K562 (cell line): ENCODE results near the gene ZNF785. TPM values are rescaled to one million over a fixed set of nuclear protein-coding genes. Genes with fewer than 3 reads are reported as not detected.
A peak's percentile ranks its signal among the peaks of the same experiment; 100 is the strongest.

Experiments used
- CTBP1 ChIP-seq: fragments of 450-650 bp; IDR thresholded peaks from 2 replicates; pipeline ENCODE4 v1.6.1; 2016; ENCODE audit warnings: borderline replicate concordance
- EGR1 ChIP-seq: fragments of 450-650 bp; conservative IDR thresholded peaks from 2 replicates; pipeline ENCODE4 v1.6.1; 2017; ENCODE audit warnings: mild to moderate bottlenecking
- FOXJ2 ChIP-seq: fragments of 200-800 bp; sonication (Bioruptor generic); IDR thresholded peaks from 2 replicates; pipeline ENCODE4 v1.6.1; 2016; ENCODE audit warnings: missing genetic modification characterization, missing compliant biosample characterization
- FOXK1 ChIP-seq: sonication (generic); formaldehyde crosslinking; IDR thresholded peaks from 2 replicates; pipeline ENCODE4 v1.8.0; 2022; ENCODE audit warnings: missing genetic modification reagents, mild to moderate bottlenecking, borderline replicate concordance
- FOXM1 ChIP-seq, 2 experiments: fragments of 450-650 bp in 1 of 2; sonication (generic) in 1 of 2; formaldehyde crosslinking in 1 of 2; IDR thresholded peaks; 2 replicates each; pipeline versions ENCODE4 v1.6.1 to v1.9.0; 2017 to 2022; ENCODE audit warnings: low read depth in 2 of 2, mild to moderate bottlenecking in 2 of 2, missing genetic modification reagents in 1 of 2, moderate library complexity in 1 of 2
- HDAC1 ChIP-seq, 2 experiments: fragments of 450-650 bp; IDR thresholded peaks; 2 replicates each; pipeline ENCODE4 v1.6.1; 2016 to 2017; ENCODE audit warnings: inconsistent platforms in 1 of 2, mild to moderate bottlenecking in 1 of 2, moderate library complexity in 1 of 2
- KAT7 ChIP-seq: sonication (generic); formaldehyde crosslinking; IDR thresholded peaks from 2 replicates; pipeline ENCODE4 v1.8.0; 2022; ENCODE audit warnings: missing genetic modification reagents, mild to moderate bottlenecking, borderline replicate concordance
- KDM1A ChIP-seq, 2 experiments: fragments of 450-650 bp; IDR thresholded peaks; 2 replicates each; pipeline ENCODE4 v1.6.1; 2016; ENCODE audit warnings: mild to moderate bottlenecking in 2 of 2
- L3MBTL2 ChIP-seq: fragments of 450-650 bp; IDR thresholded peaks from 2 replicates; pipeline ENCODE4 v1.6.1; 2016; ENCODE audit warnings: mild to moderate bottlenecking, moderate library complexity
- NFE2 ChIP-seq: IDR thresholded peaks from 2 replicates; pipeline ENCODE4 v1.6.1; 2014; ENCODE audit warnings: antibody characterized with exemption, low read depth
- NR4A1 ChIP-seq, 2 experiments: fragments of 250-450 bp in 1 of 2; fragments of 450-650 bp in 1 of 2; sonication (Bioruptor Pico) in 1 of 2; IDR thresholded peaks; 2 replicates each; pipeline versions ENCODE4 v1.4.0 to v1.6.1; 2016 to 2020; ENCODE audit warnings: mild to moderate bottlenecking in 2 of 2, missing compliant biosample characterization in 1 of 2, missing genetic modification characterization in 1 of 2, moderate library complexity in 1 of 2
- RBM34 ChIP-seq: fragments of 200-400 bp; formaldehyde crosslinking; IDR thresholded peaks from 2 replicates; pipeline ENCODE4 v1.6.1; 2018; ENCODE audit warnings: low read length, borderline replicate concordance; ENCODE audit not compliant: insufficient read depth
- SMARCC2 ChIP-seq: fragments of 450-650 bp; IDR thresholded peaks from 2 replicates; pipeline ENCODE4 v1.6.1; 2017; ENCODE audit warnings: antibody characterized with exemption, moderate library complexity, mild to moderate bottlenecking, low read depth
- SPI1 ChIP-seq: IDR thresholded peaks from 2 replicates; pipeline ENCODE4 v1.6.1; 2011; ENCODE audit warnings: low read depth, low read length, control low read depth, borderline replicate concordance
- SRF ChIP-seq, 2 experiments: fragments of 250-450, 450-650 bp in 1 of 2; sonication (Bioruptor Pico) in 1 of 2; sonication (generic) in 1 of 2; formaldehyde crosslinking; IDR thresholded peaks; 2 replicates each; pipeline versions ENCODE4 v1.5.0 to v1.5.1; 2020 to 2022; ENCODE audit warnings: mild to moderate bottlenecking in 1 of 2, missing genetic modification reagents in 1 of 2
- SUPT5H ChIP-seq: fragments of 450-650 bp; IDR thresholded peaks from 2 replicates; pipeline ENCODE4 v1.6.1; 2016
- TEAD4 ChIP-seq, 2 experiments: sonication (generic) in 1 of 2; formaldehyde crosslinking in 1 of 2; IDR thresholded peaks; 2 replicates each; pipeline versions ENCODE4 v1.6.1 to v1.8.0; 2012 to 2022; ENCODE audit warnings: borderline replicate concordance in 1 of 2, inconsistent platforms in 1 of 2, low read length in 1 of 2, mild to moderate bottlenecking in 1 of 2, missing genetic modification reagents in 1 of 2
- ZNF124 ChIP-seq: sonication (generic); formaldehyde crosslinking; IDR thresholded peaks from 2 replicates; pipeline ENCODE4 v1.8.1; 2022; ENCODE audit warnings: missing genetic modification reagents
- ZNF175 ChIP-seq: fragments of 200-800 bp; sonication (Bioruptor generic); IDR thresholded peaks from 2 replicates; pipeline ENCODE4 v1.6.1; 2016; ENCODE audit warnings: low read depth, mild to moderate bottlenecking, missing genetic modification characterization, missing compliant biosample characterization
- ZNF699 ChIP-seq: fragments of 250-450 bp; sonication (Bioruptor Pico); IDR thresholded peaks from 2 replicates; pipeline ENCODE4 v1.8.0; 2021; ENCODE audit warnings: mild to moderate bottlenecking, moderate library complexity; ENCODE audit not compliant: insufficient replicate concordance
- polyA plus RNA-seq, 8 experiments: library from polyadenylated mRNA; depleted of rRNA in 4 of 8; stranded (reverse) in 5 of 8; unstranded in 3 of 8; fragments of >200 nt; fragmentation: Nextera tagmentation in 2 of 8; fragmentation: Illumina TruSeq in 1 of 8; extraction: Ambion mirVana in 2 of 8; extraction: Trizol in 1 of 8; gene quantifications; 2 replicates each; pipeline versions ENCODE4 v1.2.1 to v1.2.3, GENCODE V29; 2011 to 2014; ENCODE audit warnings: inconsistent platforms in 1 of 8, missing spikeins in 1 of 8
- total RNA-seq, 7 experiments: library from RNA; depleted of rRNA in 6 of 7; stranded (reverse); fragments of >200 nt in 6 of 7; fragmentation: Illumina TruSeq in 2 of 7; extraction: Trizol in 2 of 7; gene quantifications; 2 replicates each; pipeline versions ENCODE4 v1.2.1 to v1.2.3, GENCODE V29; 2011 to 2021; ENCODE audit warnings: low replicate concordance in 1 of 7
- TF ChIP-seq, protein P1 (sequence below): fragments of 450-650 bp; formaldehyde crosslinking; IDR thresholded peaks from 2 replicates; pipeline ENCODE4 v1.4.0; 2020; ENCODE audit warnings: mild to moderate bottlenecking, moderate library complexity
- TF ChIP-seq, protein P2 (sequence below): sonication (generic); formaldehyde crosslinking; IDR thresholded peaks from 2 replicates; pipeline ENCODE4 v1.8.0; 2023; ENCODE audit warnings: mild to moderate bottlenecking, missing genetic modification reagents
- TF ChIP-seq, protein P3 (sequence below), 2 experiments: fragments of 250-450 bp in 1 of 2; fragments of 450-650 bp in 1 of 2; sonication (Bioruptor Pico) in 1 of 2; IDR thresholded peaks; 2 replicates each; pipeline versions ENCODE4 v1.6.1 to v1.8.0; 2016 to 2021; ENCODE audit warnings: mild to moderate bottlenecking in 2 of 2, moderate library complexity in 2 of 2, missing compliant biosample characterization in 1 of 2, missing genetic modification characterization in 1 of 2

Gene ZNF785
- total and polyA plus RNA-seq, 9 of the 15 experiments (the other 6 are each of a cell fraction or from before 2014, with no cell fraction given): 0.64 to 11.0 (median 6.4) TPM

DNA sequence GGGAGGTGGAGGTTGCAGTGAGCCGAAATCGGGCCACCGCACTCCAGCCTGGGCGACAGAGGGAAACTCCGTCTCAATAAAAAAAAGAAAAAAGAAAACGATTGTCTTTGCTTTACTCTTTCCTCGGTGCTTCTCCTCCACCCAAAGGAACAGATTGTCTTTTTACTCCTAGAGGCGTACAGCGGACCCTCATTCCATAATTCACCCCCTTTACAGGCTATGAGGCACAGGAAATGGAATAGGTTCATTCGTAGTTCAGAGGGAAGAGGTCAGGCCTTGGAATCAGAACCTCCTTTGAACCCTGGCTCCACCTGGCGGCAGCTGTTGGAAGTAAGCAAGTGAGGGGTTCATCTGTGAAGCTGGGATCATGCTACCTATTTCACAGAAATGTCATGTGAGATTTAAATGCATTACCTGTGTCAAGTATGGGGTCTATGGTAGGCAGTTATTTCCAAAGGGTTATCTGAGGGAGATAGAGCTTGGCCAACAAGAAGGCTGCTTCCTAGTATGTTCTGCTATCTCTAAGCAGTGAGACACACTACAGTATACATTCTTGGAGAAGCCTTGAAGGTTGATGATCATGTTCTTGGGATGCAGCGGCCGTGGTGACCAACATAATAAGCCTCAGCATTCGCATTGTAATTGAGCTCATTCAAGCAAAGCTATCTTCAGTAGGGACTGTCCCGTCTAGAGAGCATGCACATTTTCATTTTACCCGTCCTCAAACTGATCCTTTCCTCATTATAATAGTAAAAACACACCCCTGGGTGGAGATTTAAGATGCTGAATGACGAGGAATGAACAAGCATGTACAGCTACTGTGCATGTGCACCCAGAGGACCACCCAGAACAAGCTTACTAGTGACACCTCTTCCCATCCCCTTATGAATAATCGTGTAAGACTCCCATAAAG lies 43.4 kb upstream of the ZNF785 start (continued):
- TF ChIP-seq NR4A1 (CRISPR knock-in tag; IDR thresholded peaks at IDR 0.05) (no peak), NR4A1 (tag; IDR thresholded peaks at IDR 0.05) (peak; percentile 73; the same call in 1 of the 2 replicates), NFE2 (no peak), ZNF124 (no peak), FOXM1 (IDR thresholded peaks at IDR 0.05; ENCODE audit: low read depth) (no peak), FOXM1 (CRISPR knock-in tag; IDR thresholded peaks at IDR 0.05; ENCODE audit: low read depth) (no peak), SMARCC2 (no peak), CTBP1 (0 out of 2 replicates have a peak, but pooled peaks have one; percentile 36), KDM1A (IDR thresholded peaks at IDR 0.05) (peak in 1 of 2 experiments; percentile 54; a peak in 1 of 4 replicates), KAT7 (CRISPR knock-in tag) (no peak), L3MBTL2 (peak; percentile 46; the same call in 1 of the 2 replicates), SUPT5H (no peak), TEAD4 (IDR thresholded peaks at IDR 0.05; ENCODE audit: low read length) (no peak), TEAD4 (CRISPR knock-in tag; IDR thresholded peaks at IDR 0.05; ENCODE audit: borderline replicate concordance) (no peak), FOXK1 (CRISPR knock-in tag) (no peak), HDAC1 (IDR thresholded peaks at IDR 0.05) (no peak), FOXJ2 (tag) (no peak), SPI1 (no peak), EGR1 (no peak), ZNF175 (CRISPR knock-in tag) (0 out of 2 replicates have a peak, but pooled peaks have one; percentile 45), SRF (CRISPR knock-in tag; IDR thresholded peaks at IDR 0.05) (no peak), RBM34 (no peak), ZNF699 (CRISPR knock-in tag) (no peak)
- TF ChIP-seq, protein P1, sequence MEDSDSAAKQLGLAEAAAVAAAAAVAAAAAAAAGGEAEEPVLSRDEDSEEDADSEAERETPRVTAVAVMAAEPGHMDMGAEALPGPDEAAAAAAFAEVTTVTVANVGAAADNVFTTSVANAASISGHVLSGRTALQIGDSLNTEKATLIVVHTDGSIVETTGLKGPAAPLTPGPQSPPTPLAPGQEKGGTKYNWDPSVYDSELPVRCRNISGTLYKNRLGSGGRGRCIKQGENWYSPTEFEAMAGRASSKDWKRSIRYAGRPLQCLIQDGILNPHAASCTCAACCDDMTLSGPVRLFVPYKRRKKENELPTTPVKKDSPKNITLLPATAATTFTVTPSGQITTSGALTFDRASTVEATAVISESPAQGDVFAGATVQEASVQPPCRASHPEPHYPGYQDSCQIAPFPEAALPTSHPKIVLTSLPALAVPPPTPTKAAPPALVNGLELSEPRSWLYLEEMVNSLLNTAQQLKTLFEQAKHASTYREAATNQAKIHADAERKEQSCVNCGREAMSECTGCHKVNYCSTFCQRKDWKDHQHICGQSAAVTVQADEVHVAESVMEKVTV (CRISPR knock-in tag): peak; percentile 78
- TF ChIP-seq, protein P2, sequence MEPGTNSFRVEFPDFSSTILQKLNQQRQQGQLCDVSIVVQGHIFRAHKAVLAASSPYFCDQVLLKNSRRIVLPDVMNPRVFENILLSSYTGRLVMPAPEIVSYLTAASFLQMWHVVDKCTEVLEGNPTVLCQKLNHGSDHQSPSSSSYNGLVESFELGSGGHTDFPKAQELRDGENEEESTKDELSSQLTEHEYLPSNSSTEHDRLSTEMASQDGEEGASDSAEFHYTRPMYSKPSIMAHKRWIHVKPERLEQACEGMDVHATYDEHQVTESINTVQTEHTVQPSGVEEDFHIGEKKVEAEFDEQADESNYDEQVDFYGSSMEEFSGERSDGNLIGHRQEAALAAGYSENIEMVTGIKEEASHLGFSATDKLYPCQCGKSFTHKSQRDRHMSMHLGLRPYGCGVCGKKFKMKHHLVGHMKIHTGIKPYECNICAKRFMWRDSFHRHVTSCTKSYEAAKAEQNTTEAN (CRISPR knock-in tag): no peak
- TF ChIP-seq, protein P3, sequence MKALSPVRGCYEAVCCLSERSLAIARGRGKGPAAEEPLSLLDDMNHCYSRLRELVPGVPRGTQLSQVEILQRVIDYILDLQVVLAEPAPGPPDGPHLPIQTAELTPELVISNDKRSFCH (CRISPR knock-in tag; IDR thresholded peaks at IDR 0.05): no peak
- TF ChIP-seq, protein P3 (tag; IDR thresholded peaks at IDR 0.05): no peak
